NCI-H2171 (cell line): ENCODE measurements around the gene MN1.

ENCODE experiments used
- DNase-seq: peaks from one replicate; lab custom pipeline; 2025; lab: John Stamatoyannopoulos, UW

The MN1 gene

GRCh38 chr22:27740202-27740748 is 61.3 kb downstream of the MN1 start:
- no peak for DNase-seq

GRCh38 chr22:27737521-27737920 is 64.0 kb downstream of the MN1 start:
- DNase-seq = no peak

- DNase-seq = no peak
Measured at GRCh38 chr22:27734066-27734465, 67.5 kb downstream of the MN1 start.

GRCh38 chr22:27732841-27733240 is 68.7 kb downstream of the MN1 start:
- DNase-seq = no peak

GRCh38 chr22:27732391-27732790 is 69.2 kb downstream of the MN1 start:
- no peak for DNase-seq

GRCh38 chr22:27731621-27732020 is 69.9 kb downstream of the MN1 start:
- DNase-seq = no peak

GRCh38 chr22:27730641-27731433 is 70.7 kb downstream of the MN1 start:
- no peak for DNase-seq

- DNase-seq = no peak
Measured at GRCh38 chr22:27729246-27729645, 72.3 kb downstream of the MN1 start.

- no peak for DNase-seq
Measured at GRCh38 chr22:27727673-27728451, 73.7 kb downstream of the MN1 start.

- peak; percentile 39 for DNase-seq
Measured at GRCh38 chr22:27726686-27727449, 74.7 kb downstream of the MN1 start.

GRCh38 chr22:27726331-27726685 is 75.2 kb downstream of the MN1 start:
- DNase-seq = no peak

GRCh38 chr22:27725661-27726060 is 75.9 kb downstream of the MN1 start:
- no peak for DNase-seq

- no peak for DNase-seq
Measured at GRCh38 chr22:27724709-27725108, 76.8 kb downstream of the MN1 start.

- DNase-seq = no peak
Measured at GRCh38 chr22:27724157-27724556, 77.4 kb downstream of the MN1 start.

- DNase-seq = no peak
Measured at GRCh38 chr22:27723708-27724107, 77.8 kb downstream of the MN1 start.

GRCh38 chr22:27723158-27723557 is 78.4 kb downstream of the MN1 start:
- no peak for DNase-seq

GRCh38 chr22:27720860-27721259 is 80.7 kb downstream of the MN1 start:
- DNase-seq = no peak

GRCh38 chr22:27719535-27720227 is 81.9 kb downstream of the MN1 start:
- peak; percentile 59 for DNase-seq

GRCh38 chr22:27719036-27719347 is 82.6 kb downstream of the MN1 start:
- no peak for DNase-seq

- DNase-seq = no peak
Measured at GRCh38 chr22:27718186-27719035, 83.1 kb downstream of the MN1 start.

GRCh38 chr22:27717094-27717493 is 84.5 kb downstream of the MN1 start:
- no peak for DNase-seq
